Activated CD4-positive, CD25-positive, alpha-beta regulatory T cell treated with anti-CD3 and anti-CD28 coated beads, Interleukin-2, amount 50 U/mL, for 72 hours (primary cell): ENCODE data around the gene PSG4.
"Not testable (repeated sequence)": the region's sequence is repeated elsewhere in the genome, so short reads cannot be mapped to it uniquely, and the experiment has no call there.

Source experiments
- DNase-seq: peaks from one replicate; pipeline ENCODE4 v3.0.0; 2021

The PSG4 gene

DNA sequence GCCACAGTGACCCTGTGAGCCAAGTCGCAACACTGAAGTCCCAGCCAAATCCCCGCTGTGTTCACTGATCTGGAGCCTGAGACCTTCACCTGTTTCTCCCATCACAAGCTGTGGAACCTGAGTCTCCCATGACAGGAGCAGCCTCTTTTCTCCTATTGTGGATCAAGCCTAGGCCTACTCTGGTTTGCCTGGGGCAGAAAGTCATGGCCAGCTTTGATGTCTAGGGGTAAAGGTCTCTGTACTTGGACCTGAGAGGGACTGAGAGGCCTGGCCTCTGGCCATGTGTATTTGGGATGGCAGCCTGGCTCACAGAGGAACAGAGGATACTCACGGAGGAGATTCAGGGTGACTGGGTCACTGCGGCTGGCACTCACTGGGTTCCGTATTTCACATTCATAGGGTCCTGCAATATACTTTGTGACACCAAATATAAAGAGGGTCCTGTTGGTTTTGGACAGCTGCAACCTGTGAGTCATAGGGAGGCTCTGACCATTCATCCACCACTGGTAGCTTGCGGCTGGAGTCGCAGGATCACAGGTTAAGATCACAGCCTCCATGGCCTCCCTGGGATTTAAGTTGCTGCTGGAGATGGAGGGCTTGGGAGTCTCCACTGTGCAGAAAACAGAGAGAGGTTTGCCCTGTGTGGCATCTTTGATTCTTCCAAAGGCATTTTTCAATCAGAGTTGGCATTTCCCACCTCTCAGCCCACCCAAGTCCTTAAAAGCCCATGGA lies 7.6 kb downstream of the PSG4 start:
- not testable (repeated sequence) for DNase-seq

DNA sequence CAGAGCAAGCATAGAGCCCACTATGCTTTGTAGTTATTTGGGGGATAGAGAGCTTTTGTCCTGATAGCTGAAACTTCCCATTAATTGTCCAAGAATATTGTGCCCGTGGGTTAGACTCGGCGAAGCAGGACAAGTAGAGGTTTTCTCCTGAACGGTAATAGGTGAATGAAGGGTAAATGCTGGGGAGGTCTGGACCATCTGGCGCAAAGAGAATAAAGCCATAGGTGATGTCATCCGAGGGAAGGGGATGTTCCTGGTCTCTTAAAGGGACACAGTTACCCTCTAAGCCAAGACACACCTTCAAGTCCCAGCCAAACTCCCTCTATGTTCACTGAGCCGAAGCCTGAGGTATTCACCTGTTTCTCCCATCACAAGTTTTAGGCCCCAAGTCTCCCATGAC lies 11.0 kb downstream of the PSG4 start:
- DNase-seq: not testable (repeated sequence)

DNA sequence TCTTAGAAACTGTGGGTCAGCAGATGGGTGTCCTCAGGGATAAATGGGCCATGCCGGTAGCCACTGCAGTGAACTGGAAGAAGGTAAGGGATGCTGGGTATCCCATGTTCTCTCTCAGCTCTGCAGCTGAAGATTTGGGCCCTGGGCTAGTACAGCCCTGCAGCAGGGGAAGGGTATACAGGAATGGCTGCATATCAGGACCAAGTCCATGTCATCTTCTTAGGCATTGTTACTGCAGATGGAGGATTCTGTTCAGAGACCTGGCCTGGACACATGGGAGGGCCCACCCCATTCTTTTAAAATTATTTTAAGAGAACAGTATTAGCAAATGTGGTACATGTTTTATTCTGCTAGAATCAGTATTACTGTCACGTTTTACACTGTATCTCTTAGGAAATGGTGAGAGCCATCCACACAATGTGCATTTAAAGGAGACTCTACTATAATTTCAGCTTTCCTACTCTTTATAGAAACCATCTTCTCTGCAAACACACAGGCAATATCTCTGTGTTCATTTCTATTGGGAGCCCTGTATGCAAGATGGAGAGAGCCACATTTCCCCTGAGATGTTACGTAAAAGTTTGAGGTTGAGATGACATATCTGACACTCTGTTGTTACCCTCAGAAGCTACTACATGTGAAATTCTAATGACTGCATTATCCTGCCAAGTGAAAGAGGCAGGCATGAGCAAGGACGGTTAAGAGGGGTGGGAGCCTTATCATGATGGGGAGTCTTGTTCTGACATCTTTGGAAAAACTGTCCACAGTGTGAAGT lies 12.9 kb downstream of the PSG4 start:
- DNase-seq: not testable (repeated sequence)

DNA sequence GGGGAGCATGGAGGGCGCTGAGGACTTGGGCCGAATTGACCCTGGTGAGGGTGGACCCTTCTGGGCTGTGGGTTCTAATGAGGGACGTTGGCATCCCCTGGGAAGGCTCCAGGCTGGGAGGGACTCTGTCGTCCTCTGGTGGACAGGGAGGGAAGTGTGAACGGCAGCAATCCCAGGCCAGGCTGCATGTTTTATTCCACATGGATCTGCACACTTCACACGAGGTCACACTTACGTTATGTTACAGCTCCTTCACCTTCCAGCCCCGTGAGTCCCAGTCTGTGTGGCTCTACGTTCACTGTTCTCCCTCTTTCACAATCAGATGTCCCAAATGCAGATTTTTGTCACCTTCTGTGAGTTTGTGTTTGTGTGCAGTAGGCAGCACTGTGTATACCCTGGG lies 17.3 kb downstream of the PSG4 start:
- not testable (repeated sequence) for DNase-seq

DNA sequence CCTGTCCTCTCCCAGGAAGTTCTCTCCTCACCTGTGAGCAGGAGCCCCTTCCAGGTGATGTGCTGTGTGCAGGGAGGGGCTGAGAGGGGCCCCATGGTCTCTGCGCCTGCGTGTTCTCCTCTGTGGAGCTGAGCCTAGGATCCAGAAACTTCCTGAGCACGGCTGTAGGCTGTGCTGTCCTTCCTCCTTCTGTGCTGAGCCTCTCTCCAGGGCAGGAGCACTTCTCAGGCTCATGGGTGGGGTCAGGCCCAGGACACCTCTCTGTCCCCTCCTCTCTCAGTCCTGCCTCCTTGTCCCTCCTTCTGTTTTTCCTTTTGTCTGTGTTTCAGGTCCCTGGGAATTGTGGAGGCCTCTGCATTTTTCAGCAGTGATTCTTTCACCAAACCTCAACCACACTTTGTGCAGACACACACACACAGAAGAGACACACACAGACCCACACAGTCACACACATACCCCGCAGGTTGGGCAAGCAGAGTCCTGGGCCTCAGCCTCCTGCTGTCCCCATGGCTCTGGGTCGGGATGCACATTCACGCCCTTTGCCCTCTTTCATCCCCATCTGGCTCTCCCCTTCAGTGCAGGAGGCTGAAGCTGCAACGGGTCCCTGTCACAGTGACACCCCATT lies 19.0 kb downstream of the PSG4 start, which contains the start of gene PSG5:
Gene PSG5 (minus strand): TSS at position 226 of the 625 bp plus-strand sequence. CDS start 131 bp downstream, at position 95.
- not testable (repeated sequence) for DNase-seq

DNA sequence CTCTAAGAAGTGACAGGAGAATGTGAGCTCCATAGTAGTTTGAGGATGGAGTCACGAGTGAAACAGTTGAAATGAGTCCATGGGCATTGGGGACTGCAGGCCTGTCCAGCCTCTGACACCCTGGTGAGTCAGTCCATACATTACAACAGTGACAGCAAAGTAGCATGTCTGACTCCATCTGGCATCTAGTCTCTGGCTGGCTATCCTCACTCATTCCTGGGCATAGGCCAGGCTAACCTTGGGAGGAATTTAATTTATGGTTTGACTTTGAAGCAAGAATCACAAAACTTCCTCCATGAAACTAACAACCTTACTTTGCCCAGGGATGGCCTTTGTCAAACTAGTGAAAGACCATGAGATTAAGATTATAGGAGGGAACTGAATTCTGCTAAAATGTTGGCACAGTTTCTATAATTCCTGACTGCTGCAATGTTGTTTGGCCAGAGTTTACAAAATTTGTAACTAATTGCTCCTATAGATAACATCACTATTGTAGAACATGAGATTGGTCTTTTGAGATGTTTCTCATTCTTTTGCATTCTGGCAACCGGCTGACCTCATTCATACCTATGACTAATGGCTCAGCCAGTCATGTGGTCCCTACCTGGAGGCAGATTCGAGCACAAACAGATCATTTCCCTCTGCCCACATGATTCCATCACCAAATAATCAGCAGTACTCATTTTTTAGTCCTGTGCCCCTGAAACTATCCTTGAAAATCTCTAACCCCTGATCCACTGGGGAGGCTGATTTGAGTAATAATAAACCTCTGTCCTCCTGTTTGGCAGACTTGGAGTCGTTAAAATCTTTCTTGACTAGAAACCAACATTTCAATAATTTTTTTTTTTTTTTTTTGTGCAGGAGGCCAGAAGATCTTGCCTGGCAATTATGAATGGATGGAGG lies 23.3 kb downstream of the PSG4 start:
- DNase-seq: not testable (repeated sequence)

DNA sequence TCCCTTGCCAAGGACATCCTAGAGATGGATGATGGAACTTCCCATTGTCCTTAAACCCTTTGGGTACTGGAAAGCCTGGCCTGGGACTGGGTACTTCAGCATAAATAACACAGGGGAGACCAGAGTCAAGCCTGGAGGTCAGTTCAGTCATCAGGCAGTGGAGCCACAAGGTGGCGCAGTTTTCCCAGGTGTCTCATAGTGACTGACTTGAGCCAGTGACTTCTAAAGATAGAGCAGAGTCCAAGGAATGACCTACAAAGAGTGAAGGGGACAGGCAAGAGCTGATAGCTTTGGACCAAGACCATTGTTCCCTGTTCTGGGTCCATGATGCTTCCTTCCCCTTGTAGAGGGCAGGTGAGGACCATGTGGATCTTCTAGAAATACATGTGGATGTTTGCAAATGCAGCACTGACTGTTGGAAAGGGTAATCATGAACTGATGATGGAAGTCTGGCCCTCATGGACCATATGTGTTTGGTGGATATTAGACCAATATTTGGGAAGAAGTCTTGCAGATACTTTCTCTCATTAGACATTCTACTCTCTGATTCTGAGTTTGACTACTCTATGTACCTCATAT lies 25.8 kb downstream of the PSG4 start:
- DNase-seq: not testable (repeated sequence)

DNA sequence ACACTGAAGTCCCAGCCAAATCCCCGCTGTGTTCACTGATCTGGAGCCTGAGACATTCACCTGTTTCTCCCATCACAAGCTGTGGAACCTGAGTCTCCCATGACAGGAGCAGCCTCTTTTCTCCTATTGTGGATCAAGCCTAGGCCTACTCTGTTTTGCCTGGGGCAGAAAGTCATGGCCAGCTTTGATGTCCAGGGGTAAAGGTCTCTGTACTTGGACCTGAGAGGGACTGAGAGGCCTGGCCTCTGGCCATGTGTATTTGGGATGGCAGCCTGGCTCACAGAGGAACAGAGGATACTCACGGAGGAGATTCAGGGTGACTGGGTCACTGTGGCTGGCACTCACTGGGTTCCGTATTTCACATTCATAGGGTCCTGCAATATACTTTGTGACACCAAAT lies 26.9 kb downstream of the PSG4 start:
- not testable (repeated sequence) for DNase-seq

DNA sequence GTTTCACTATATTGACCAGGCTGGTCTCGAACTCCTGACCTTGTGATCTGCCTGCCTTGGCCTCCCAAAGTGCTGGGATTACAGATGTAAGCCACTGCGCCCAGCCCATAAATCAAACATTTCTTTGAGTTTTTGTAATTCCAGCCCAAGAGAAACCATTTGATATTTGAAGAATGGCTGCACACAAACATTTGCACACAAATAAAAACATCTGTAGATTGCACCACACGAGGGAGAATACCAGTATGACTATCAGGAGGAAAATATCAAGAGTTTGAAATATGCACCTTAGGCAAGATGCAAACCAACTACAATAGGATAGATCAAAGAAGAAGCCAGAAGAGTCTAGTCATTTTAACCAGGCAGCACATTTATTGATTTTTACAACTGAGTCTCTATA lies 39.5 kb downstream of the PSG4 start:
- not testable (repeated sequence) for DNase-seq

DNA sequence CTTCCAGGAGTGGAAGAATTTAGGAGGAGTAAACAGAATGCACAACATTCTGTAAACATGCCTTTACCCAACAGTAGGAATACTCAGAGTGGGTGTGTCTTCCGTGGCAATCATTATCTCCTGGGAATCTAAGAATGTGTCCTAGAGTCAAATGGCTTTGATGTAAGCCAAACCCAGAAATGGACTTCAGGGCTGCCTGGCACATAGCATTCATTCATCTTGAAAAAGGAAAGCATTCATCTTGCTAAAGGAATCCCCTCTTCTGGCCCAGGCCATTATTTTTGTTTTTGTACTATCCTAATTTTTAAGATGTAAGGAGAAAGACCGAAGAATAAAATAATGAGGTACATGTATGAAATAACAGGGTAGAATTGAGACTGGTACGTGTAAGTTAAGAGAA lies 42.3 kb downstream of the PSG4 start:
- DNase-seq: not testable (repeated sequence)

DNA sequence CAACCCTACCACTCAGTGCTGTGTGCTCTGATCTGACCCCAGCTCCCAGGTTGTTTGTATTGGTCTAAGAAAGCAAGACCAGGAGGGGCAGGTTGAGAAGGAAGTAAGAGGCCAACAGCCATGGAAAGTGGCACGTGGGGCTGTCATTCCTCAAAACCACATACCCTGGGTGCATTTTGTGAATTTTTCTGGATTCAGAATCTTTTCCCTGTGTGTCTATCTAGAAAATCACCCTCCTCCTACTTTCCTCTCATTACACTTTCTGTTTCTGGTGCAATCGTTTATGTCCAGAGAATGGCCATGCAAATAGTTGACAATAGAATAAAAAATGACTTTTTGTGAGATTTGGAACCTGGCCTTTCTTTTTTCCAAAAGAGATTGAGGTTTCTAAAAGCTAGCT lies 43.2 kb downstream of the PSG4 start:
- not testable (repeated sequence) for DNase-seq

DNA sequence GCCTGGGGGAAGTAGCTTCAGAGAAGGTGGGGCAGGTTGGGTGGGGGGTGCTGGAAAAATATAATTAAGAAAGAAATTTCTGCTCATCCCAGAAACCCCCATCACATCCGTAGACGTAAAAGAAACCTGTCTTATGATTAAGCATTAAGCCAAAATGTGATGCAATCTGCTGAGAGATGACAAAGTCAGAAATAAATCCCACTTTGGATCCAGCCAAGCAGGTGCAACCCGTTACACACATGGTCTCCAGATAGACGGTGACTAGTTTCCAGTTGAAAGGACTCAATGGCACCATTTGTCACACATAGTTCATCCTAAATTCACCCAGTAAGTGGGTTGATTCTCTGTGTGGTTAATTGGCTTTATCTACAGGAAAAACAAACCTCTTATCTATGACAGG lies 53.2 kb downstream of the PSG4 start:
- DNase-seq: no peak

DNA sequence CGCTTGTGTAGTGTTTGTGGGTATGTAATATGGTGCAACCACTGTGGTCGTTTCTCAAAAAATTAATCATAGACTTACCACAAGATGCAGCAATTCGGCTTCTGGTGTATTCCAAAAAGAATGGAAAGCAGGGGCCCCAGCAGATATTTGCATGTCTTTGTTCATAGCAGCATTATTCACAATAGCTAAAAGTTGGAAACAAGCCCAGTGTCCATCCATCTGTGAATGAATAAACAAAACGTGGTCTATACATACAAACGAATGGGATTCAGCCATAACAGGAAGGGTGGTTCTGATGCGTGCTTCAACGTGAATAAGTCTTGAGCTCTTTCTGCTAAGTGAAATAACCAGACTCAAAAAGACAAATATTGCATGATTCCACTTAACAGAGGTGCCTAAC lies 55.6 kb downstream of the PSG4 start:
- not testable (repeated sequence) for DNase-seq

DNA sequence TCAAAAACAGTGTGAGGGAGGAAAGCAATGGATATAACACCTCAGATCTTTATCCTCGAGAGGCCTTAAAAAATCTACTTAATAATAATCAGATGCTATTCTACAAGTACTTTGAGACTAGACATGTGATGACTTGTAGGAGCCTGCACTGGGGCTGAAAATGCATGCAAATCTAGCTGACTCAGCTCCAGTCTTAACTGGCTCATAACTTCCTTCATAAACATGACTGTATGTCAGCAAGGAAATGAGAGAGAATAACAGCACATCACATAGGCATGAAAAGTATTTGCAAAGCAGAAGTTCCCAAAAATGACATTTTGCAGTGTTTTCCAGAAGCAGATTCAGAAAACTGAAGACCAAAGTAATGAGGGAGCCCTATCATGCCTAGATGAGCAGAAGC lies 57.2 kb downstream of the PSG4 start:
- DNase-seq: no peak
